ENCODE results near the gene IKZF1. TPM values are rescaled to one million over a fixed set of nuclear protein-coding genes. Genes with fewer than 3 reads are reported as not detected.
"Not testable (repeated sequence)": the region's sequence is repeated elsewhere in the genome, so short reads cannot be mapped to it uniquely, and the experiment has no call there.

IKZF1 gene
- total and polyA plus RNA-seq, 4 donors, result 4.0 to 37.8 (median 18.5) TPM

GRCh38 chr7:50335795-50336754, 31.6 kb downstream of the IKZF1 start:
- no peaks in the 10 kb centered on the region for H3K9me3 ChIP-seq (ENCODE audit: control insufficient read depth in 4 of 4, insufficient read depth in 3 of 4, low read length in 3 of 4)
- H3K4me1 ChIP-seq (ENCODE audit: control insufficient read depth in 5 of 5, insufficient read depth in 5 of 5, low read length in 5 of 5), result peaks cover 0 to 13% (median 0%) of the 10 kb centered on the region in 5 donors
- no peak overlapping the region for H3K9ac ChIP-seq (ENCODE audit: insufficient read depth in 1 of 2, low read length in 2 of 2)
- H3K4me3 ChIP-seq, result no peak overlapping the region
- H3K36me3 ChIP-seq (ENCODE audit: control insufficient read depth in 4 of 4, insufficient read depth in 4 of 4, low read length in 4 of 4), result no peaks in the 10 kb centered on the region
- TF ChIP-seq CTCF (IDR thresholded peaks at IDR 0.05; ENCODE audit: control extremely low read depth, extremely low read depth), result no peak
- ATAC-seq (ENCODE audit: insufficient read depth, low FRiP score) (peak; percentile 7), DNase-seq (no peak)
- WGBS, 2 donors, result 63 to 68% methylated on average over 20 to 22 of the region's 22 CpGs
- no peak overlapping the region for H3K27ac ChIP-seq (ENCODE audit: low read depth in 1 of 2, low read length in 1 of 2)
- peaks cover 0 to 4% (median 3%) of the 10 kb centered on the region in 3 donors for H3K27me3 ChIP-seq (ENCODE audit: control insufficient read depth in 3 of 3, insufficient read depth in 3 of 3, low read length in 2 of 3)

- WGBS, 2 donors, result 78 to 82% methylated on average over 15 of the region's 15 CpGs
- TF ChIP-seq CTCF (IDR thresholded peaks at IDR 0.05; ENCODE audit: control extremely low read depth, extremely low read depth), result no peak
- DNase-seq, result no peak
These were observed 32.6 kb downstream of the IKZF1 start for GRCh38 chr7:50336894-50337703.

GRCh38 chr7:50339472-50339871, 35.0 kb downstream of the IKZF1 start:
- not testable (repeated sequence) for H3K9me3 ChIP-seq (ENCODE audit: control insufficient read depth in 4 of 4, insufficient read depth in 3 of 4, low read length in 3 of 4); H3K36me3 ChIP-seq (ENCODE audit: control insufficient read depth in 4 of 4, insufficient read depth in 4 of 4, low read length in 4 of 4); H3K4me3 ChIP-seq; H3K4me1 ChIP-seq (ENCODE audit: control insufficient read depth in 5 of 5, insufficient read depth in 5 of 5, low read length in 5 of 5); H3K27ac ChIP-seq (ENCODE audit: low read depth in 1 of 2, low read length in 1 of 2); DNase-seq; ATAC-seq (ENCODE audit: insufficient read depth, low FRiP score); H3K9ac ChIP-seq (ENCODE audit: insufficient read depth in 1 of 2, low read length in 2 of 2)
- peaks cover 0 to 10% (median 0%) of the 10 kb centered on the region in 3 donors for H3K27me3 ChIP-seq (ENCODE audit: control insufficient read depth in 3 of 3, insufficient read depth in 3 of 3, low read length in 2 of 3)
- WGBS, 2 donors, result 90 to 92% methylated on average over 7 of the region's 7 CpGs

More at GRCh38 chr7:50336894-50337703, 32.6 kb downstream of the IKZF1 start:
- H3K9ac ChIP-seq (ENCODE audit: insufficient read depth in 1 of 2, low read length in 2 of 2), result no peak overlapping the region
- H3K4me3 ChIP-seq, result no peak overlapping the region
- no peaks in the 10 kb centered on the region for H3K9me3 ChIP-seq (ENCODE audit: control insufficient read depth in 4 of 4, insufficient read depth in 3 of 4, low read length in 3 of 4)
- peaks cover 0 to 4% (median 3%) of the 10 kb centered on the region in 3 donors for H3K27me3 ChIP-seq (ENCODE audit: control insufficient read depth in 3 of 3, insufficient read depth in 3 of 3, low read length in 2 of 3)
- peak overlapping the region in 1 of 2 donors; percentile 8 for H3K27ac ChIP-seq (ENCODE audit: low read depth in 1 of 2, low read length in 1 of 2)
- H3K36me3 ChIP-seq (ENCODE audit: control insufficient read depth in 4 of 4, insufficient read depth in 4 of 4, low read length in 4 of 4), result no peaks in the 10 kb centered on the region
- no peak for ATAC-seq (ENCODE audit: insufficient read depth, low FRiP score)
- peaks cover 0 to 9% (median 0%) of the 10 kb centered on the region in 5 donors for H3K4me1 ChIP-seq (ENCODE audit: control insufficient read depth in 5 of 5, insufficient read depth in 5 of 5, low read length in 5 of 5)

All from lung (tissue), 12 donors.